ENCODE measurements around the gene FAM227B. TPM values are rescaled to one million over a fixed set of nuclear protein-coding genes. Genes with fewer than 3 reads are reported as not detected.
"Not testable (repeated sequence)": the region's sequence is repeated elsewhere in the genome, so short reads cannot be mapped to it uniquely, and the experiment has no call there.

The FAM227B gene
- total and polyA plus RNA-seq, 2 experiments from 2014 or later, result 10.4 to 23.6 TPM

DNA sequence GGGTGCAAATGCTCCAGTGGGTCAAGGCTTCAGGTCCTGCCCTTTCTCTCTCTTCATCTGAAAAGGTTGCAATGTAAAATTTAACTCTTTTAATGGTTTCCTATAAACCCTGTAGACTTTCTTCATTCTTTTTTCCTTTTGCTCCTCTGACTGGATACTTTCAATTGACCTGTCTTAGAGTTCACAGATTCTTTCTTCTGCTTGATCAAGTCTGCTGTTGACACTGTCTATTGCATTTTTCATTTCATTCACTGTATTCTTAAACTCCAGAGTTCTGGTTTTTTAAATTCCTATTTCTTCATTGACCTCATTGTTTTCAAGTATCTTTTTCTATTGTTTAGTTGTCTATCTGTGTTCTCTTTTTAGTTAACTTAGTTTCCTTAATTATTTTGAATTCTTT is 82.1 kb downstream of the FAM227B start:
- no peaks in the 10 kb centered on the region for H3K27me3 ChIP-seq
- H3K9me3 ChIP-seq (ENCODE audit: low read depth), result no peaks in the 10 kb centered on the region
- H3K27ac ChIP-seq, result no peak overlapping the region
- no peaks in the 10 kb centered on the region for H3K36me3 ChIP-seq
- TF ChIP-seq, protein P1, sequence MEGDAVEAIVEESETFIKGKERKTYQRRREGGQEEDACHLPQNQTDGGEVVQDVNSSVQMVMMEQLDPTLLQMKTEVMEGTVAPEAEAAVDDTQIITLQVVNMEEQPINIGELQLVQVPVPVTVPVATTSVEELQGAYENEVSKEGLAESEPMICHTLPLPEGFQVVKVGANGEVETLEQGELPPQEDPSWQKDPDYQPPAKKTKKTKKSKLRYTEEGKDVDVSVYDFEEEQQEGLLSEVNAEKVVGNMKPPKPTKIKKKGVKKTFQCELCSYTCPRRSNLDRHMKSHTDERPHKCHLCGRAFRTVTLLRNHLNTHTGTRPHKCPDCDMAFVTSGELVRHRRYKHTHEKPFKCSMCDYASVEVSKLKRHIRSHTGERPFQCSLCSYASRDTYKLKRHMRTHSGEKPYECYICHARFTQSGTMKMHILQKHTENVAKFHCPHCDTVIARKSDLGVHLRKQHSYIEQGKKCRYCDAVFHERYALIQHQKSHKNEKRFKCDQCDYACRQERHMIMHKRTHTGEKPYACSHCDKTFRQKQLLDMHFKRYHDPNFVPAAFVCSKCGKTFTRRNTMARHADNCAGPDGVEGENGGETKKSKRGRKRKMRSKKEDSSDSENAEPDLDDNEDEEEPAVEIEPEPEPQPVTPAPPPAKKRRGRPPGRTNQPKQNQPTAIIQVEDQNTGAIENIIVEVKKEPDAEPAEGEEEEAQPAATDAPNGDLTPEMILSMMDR (IDR thresholded peaks at IDR 0.05; ENCODE audit: low read depth, low read length), result no peak
- DNase-seq (ENCODE audit: low read depth in 1 of 2, low spot score in 1 of 2), result no peak
- no peak overlapping the region for H3K4me3 ChIP-seq
- H3K4me1 ChIP-seq (ENCODE audit: low read depth), result no peaks in the 10 kb centered on the region

DNA sequence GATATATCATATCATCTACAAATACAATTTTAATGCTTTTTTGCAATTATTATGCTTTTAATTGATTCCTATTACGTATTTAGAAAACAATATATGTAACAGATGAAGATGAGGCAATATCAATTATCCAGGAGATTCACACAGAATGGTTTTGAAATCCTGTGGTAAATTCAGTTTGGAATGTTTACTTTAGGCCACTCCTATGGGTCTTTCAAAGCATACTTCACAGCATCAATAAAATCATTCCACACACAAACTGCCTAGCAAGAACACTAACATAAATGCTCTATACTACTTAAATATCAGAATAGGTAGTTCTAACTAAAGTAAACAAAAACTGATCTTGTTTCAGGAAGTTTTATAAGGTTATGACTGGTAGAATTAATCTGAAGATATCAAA is 90.5 kb downstream of the FAM227B start:
- Histone ChIP-seq H3K4me1 (ENCODE audit: low read depth) (no peaks in the 10 kb centered on the region), H3K4me3 (no peak overlapping the region), H3K27me3 (no peaks in the 10 kb centered on the region), H3K9me3 (ENCODE audit: low read depth) (no peaks in the 10 kb centered on the region), H3K36me3 (no peaks in the 10 kb centered on the region), H3K27ac (no peak overlapping the region)
- TF ChIP-seq, protein P1 (IDR thresholded peaks at IDR 0.05; ENCODE audit: low read depth, low read length), result no peak
- DNase-seq (ENCODE audit: low read depth in 1 of 2, low spot score in 1 of 2), result peak in 1 of 2 donors; percentile 5

GRCh38 chr15:49528289-49528688 is 92.3 kb downstream of the FAM227B start:
- Histone ChIP-seq H3K36me3 (no peaks in the 10 kb centered on the region), H3K4me1 (ENCODE audit: low read depth) (no peaks in the 10 kb centered on the region), H3K27ac (no peak overlapping the region), H3K4me3 (no peak overlapping the region), H3K9me3 (ENCODE audit: low read depth) (no peaks in the 10 kb centered on the region), H3K27me3 (no peaks in the 10 kb centered on the region)
- TF ChIP-seq, protein P1 (IDR thresholded peaks at IDR 0.05; ENCODE audit: low read depth, low read length), result no peak
- no peak for DNase-seq (ENCODE audit: low read depth in 1 of 2, low spot score in 1 of 2)

DNA sequence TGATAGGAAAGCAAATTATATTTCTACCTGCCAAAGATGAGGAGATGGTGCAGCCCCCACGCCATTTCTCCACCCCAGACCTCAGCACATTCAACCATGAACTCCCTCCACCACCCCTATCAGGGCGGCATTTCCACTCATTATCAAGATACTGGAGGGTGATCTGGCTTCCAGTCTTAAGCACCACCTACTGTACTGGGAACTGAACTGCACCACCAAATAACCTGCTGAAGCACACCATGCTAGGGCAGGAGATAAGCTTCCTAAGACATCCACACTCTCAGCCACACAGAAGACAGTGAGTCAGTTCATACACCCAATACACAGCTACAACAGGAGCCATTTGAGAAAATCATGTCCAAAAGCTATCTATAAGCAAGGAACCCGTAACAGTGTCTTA is 98.8 kb downstream of the FAM227B start:
- Histone ChIP-seq H3K36me3 (no peaks in the 10 kb centered on the region), H3K4me1 (ENCODE audit: low read depth) (no peaks in the 10 kb centered on the region), H3K27ac (no peak overlapping the region), H3K9me3 (ENCODE audit: low read depth) (no peaks in the 10 kb centered on the region), H3K4me3 (no peak overlapping the region), H3K27me3 (no peaks in the 10 kb centered on the region)
- TF ChIP-seq, protein P1 (IDR thresholded peaks at IDR 0.05; ENCODE audit: low read depth, low read length), result no peak
- DNase-seq (ENCODE audit: low read depth in 1 of 2, low spot score in 1 of 2), result peak in 1 of 2 donors; percentile 23

DNA sequence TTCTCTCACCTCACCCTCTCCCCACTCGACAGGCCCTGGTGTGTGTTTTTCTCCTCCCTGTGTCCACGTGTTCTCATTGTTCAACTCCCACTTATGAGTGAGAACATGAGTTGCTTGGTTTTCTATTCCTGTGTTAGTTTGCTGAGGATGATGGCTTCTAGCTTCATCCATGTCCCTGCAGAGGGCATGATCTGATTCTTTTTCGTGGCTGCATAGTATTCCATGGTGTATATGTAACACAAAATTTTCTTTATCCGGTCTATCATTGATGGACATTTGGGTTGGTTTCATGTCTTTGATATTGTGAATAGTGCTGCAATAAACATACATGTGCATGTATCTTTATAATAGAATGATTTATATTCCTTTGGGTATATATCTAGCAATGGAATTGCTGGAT is 107.9 kb downstream of the FAM227B start:
- not testable (repeated sequence) for H3K4me3 ChIP-seq; H3K27ac ChIP-seq; H3K4me1 ChIP-seq (ENCODE audit: low read depth); H3K36me3 ChIP-seq; H3K9me3 ChIP-seq (ENCODE audit: low read depth); H3K27me3 ChIP-seq; DNase-seq (ENCODE audit: low read depth in 1 of 2, low spot score in 1 of 2)

GRCh38 chr15:49507261-49507660 is 113.4 kb downstream of the FAM227B start:
- Histone ChIP-seq H3K4me1 (ENCODE audit: low read depth) (no peaks in the 10 kb centered on the region), H3K27me3 (no peaks in the 10 kb centered on the region), H3K4me3 (no peak overlapping the region), H3K9me3 (ENCODE audit: low read depth) (no peaks in the 10 kb centered on the region), H3K27ac (no peak overlapping the region), H3K36me3 (no peaks in the 10 kb centered on the region)
- TF ChIP-seq, protein P1 (IDR thresholded peaks at IDR 0.05; ENCODE audit: low read depth, low read length), result no peak
- DNase-seq (ENCODE audit: low read depth in 1 of 2, low spot score in 1 of 2), result no peak
